Measurements from ENCODE around the gene NSF. TPM values are rescaled to one million over a fixed set of nuclear protein-coding genes. Genes with fewer than 3 reads are reported as not detected.

NSF gene
- total and polyA plus RNA-seq, 3 donors from 2014 or later = 31.5 to 42.9 (median 37.4) TPM

- TF ChIP-seq POLR2A (IDR thresholded peaks at IDR 0.05) = no peak
- TF ChIP-seq, protein P1, sequence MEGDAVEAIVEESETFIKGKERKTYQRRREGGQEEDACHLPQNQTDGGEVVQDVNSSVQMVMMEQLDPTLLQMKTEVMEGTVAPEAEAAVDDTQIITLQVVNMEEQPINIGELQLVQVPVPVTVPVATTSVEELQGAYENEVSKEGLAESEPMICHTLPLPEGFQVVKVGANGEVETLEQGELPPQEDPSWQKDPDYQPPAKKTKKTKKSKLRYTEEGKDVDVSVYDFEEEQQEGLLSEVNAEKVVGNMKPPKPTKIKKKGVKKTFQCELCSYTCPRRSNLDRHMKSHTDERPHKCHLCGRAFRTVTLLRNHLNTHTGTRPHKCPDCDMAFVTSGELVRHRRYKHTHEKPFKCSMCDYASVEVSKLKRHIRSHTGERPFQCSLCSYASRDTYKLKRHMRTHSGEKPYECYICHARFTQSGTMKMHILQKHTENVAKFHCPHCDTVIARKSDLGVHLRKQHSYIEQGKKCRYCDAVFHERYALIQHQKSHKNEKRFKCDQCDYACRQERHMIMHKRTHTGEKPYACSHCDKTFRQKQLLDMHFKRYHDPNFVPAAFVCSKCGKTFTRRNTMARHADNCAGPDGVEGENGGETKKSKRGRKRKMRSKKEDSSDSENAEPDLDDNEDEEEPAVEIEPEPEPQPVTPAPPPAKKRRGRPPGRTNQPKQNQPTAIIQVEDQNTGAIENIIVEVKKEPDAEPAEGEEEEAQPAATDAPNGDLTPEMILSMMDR (IDR thresholded peaks at IDR 0.05) = no peak
- Histone ChIP-seq H3K4me3 (no peak overlapping the region), H3K4me1 (no peaks in the 10 kb centered on the region), H3K9me3 (no peaks in the 10 kb centered on the region), H3K27ac (no peak overlapping the region), H3K36me3 (ENCODE audit: low read depth, missing control alignments) (no peaks in the 10 kb centered on the region), H3K27me3 (no peaks in the 10 kb centered on the region)
- intact Hi-C loops (cut with DNase I; ENCODE audit: low total_unique reads) = no loop called here
- WGBS, 2 donors = 67 to 76% methylated on average over 5 of the region's 5 CpGs
- no peak for DNase-seq
Observed at GRCh38 chr17:46793541-46793940, 203.1 kb downstream of the NSF start.

DNA sequence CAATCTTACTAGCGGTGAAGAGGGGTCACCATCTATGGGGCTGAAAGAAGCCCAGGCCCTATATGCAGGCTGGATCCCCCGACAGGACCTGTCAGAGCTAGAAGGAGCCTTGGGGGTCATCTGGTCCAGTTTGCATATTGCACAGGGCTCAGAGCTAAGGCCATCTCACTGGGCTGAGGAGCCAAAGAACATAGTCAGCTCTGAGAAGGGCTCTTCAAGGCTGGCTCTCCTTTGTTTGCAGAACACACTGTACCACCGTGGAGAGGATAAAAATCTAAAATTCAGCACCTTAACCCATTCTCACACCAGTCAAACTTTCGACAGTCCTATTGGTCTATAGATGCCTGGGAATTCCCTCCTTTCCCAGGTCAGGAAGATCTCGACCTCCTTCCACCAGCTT lies 203.8 kb downstream of the NSF start:
- WGBS, 2 donors = 74 to 81% methylated on average over 5 of the region's 5 CpGs
- no peaks in the 10 kb centered on the region for H3K36me3 ChIP-seq (ENCODE audit: low read depth, missing control alignments)
- H3K4me3 ChIP-seq = no peak overlapping the region
- DNase-seq = no peak
- H3K27me3 ChIP-seq = no peaks in the 10 kb centered on the region
- intact Hi-C loops (cut with DNase I; ENCODE audit: low total_unique reads) = no loop called here
- TF ChIP-seq, protein P1 (IDR thresholded peaks at IDR 0.05) = no peak
- no peak overlapping the region for H3K27ac ChIP-seq
- H3K9me3 ChIP-seq = no peaks in the 10 kb centered on the region
- H3K4me1 ChIP-seq = no peaks in the 10 kb centered on the region

DNA sequence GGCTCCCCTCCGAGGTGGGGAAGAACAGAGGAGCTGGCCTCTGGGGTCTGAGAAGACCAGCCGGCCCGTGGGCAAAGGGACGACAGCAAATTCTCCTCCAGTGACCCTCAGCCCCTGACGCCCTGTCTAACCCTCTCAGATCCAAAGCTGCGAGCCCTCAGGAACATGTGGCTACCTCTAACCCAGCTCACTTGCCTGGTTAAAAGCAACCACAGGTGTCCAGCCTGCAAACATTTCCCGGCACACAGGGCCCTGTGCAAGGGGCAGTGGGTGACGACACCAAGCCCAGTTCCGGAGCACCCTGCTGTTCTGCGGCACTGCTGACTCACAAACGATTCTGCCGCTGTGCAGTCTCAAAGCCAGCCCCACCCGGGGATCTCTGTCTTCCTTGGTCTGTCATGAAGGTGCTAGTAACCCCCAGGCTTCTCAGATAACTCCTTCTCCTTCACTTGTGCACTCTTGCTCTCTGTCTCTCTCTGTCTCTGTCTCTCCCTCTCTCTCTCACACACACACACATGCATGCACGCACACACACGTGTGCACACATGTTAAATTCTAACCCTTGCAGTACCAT lies 205.0 kb downstream of the NSF start:
- no peak for DNase-seq
- intact Hi-C loops (cut with DNase I; ENCODE audit: low total_unique reads) = no loop called here
- no peak overlapping the region for H3K27ac ChIP-seq
- no peaks in the 10 kb centered on the region for H3K36me3 ChIP-seq (ENCODE audit: low read depth, missing control alignments)
- WGBS, 2 donors = 79 to 89% methylated on average over 10 to 15 of the region's 15 CpGs
- TF ChIP-seq, protein P1 (IDR thresholded peaks at IDR 0.05) = no peak
- TF ChIP-seq POLR2A (IDR thresholded peaks at IDR 0.05) = no peak
- no peak overlapping the region for H3K4me3 ChIP-seq
- no peaks in the 10 kb centered on the region for H3K9me3 ChIP-seq
- no peaks in the 10 kb centered on the region for H3K4me1 ChIP-seq
- no peaks in the 10 kb centered on the region for H3K27me3 ChIP-seq

DNA sequence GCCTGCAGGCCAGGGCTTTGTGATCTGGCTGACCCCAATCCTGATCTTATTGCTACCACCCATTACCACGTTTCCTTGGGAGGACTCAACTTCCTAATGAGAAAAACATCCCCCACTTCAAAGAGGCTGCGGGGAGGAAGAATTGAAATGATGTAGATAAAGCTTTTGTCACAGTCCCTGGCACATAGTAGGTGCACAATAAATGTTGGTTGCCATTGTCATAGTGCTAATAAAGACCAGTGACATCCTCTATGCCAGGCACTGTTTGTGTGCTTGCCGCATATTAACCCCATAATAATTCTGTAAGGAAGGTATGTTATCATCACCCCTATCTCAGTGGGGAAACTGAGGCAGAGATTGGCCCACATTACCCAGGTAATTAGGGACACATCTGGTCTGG lies 205.6 kb downstream of the NSF start:
- intact Hi-C loops (cut with DNase I; ENCODE audit: low total_unique reads) = no loop called here

GRCh38 chr17:46796524-46796923 lies 206.1 kb downstream of the NSF start:
- intact Hi-C loops (cut with DNase I; ENCODE audit: low total_unique reads) = no loop called here
- H3K4me1 ChIP-seq = no peaks in the 10 kb centered on the region
- H3K27ac ChIP-seq = no peak overlapping the region
- no peaks in the 10 kb centered on the region for H3K27me3 ChIP-seq
- no peak overlapping the region for H3K4me3 ChIP-seq
- TF ChIP-seq, protein P1 (IDR thresholded peaks at IDR 0.05) = no peak
- no peak for TF ChIP-seq POLR2A (IDR thresholded peaks at IDR 0.05)
- H3K36me3 ChIP-seq (ENCODE audit: low read depth, missing control alignments) = no peaks in the 10 kb centered on the region
- WGBS, 2 donors = 78 to 86% methylated on average over 7 of the region's 7 CpGs
- DNase-seq = no peak
- H3K9me3 ChIP-seq = no peaks in the 10 kb centered on the region

More for the DNA sequence above, 205.6 kb downstream of the NSF start:
- Histone ChIP-seq H3K9me3 (no peaks in the 10 kb centered on the region), H3K36me3 (ENCODE audit: low read depth, missing control alignments) (no peaks in the 10 kb centered on the region), H3K4me3 (no peak overlapping the region), H3K27ac (no peak overlapping the region), H3K4me1 (no peaks in the 10 kb centered on the region), H3K27me3 (no peaks in the 10 kb centered on the region)
- no peak for DNase-seq
- 83 to 84% methylated on average over 3 of the region's 3 CpGs for WGBS, 2 donors
- TF ChIP-seq, protein P1 (IDR thresholded peaks at IDR 0.05) = no peak
- no peak for TF ChIP-seq POLR2A (IDR thresholded peaks at IDR 0.05)

Data from testis (tissue), 3 donors.